ENCODE results near the gene NPPA. TPM values are rescaled to one million over a fixed set of nuclear protein-coding genes. Genes with fewer than 3 reads are reported as not detected.

NPPA gene
- total RNA-seq, 1 experiment from 2014 or later: not detected

- Histone ChIP-seq H3K79me1 (ENCODE audit: insufficient read depth, low read depth, low read length, poor library complexity, severe bottlenecking) (no peaks in the 10 kb centered on the region), H4K8ac (replicated peaks; ENCODE audit: insufficient read length, low read depth, low read length) (no peak overlapping the region), H2AK5ac (ENCODE audit: insufficient read length, low read length) (no peak overlapping the region), H4K5ac (ENCODE audit: insufficient read length, low read depth, low read length) (no peak overlapping the region), H3K4ac (ENCODE audit: low read depth, low read length) (no peak overlapping the region), H3K56ac (ENCODE audit: insufficient read length, low read depth, low read length) (no peak overlapping the region), H2BK15ac (ENCODE audit: low read depth, low read length) (no peak overlapping the region), H3K27ac (ENCODE audit: insufficient read length, low read depth, low read length) (no peak overlapping the region), H2BK120ac (ENCODE audit: low read depth, low read length, poor library complexity, severe bottlenecking) (no peak overlapping the region), H2BK12ac (ENCODE audit: insufficient read length, low read depth, low read length) (no peak overlapping the region), H3K9me3 (ENCODE audit: control insufficient read depth, low read depth, low read length) (no peaks in the 10 kb centered on the region), H3K4me2 (ENCODE audit: insufficient read depth, insufficient read length, low read length) (no peak overlapping the region), H3T11ph (ENCODE audit: low read length) (no peak overlapping the region), H3K4me1 (ENCODE audit: insufficient read depth, low read length) (no peaks in the 10 kb centered on the region), H3K23me2 (ENCODE audit: insufficient read length, low read depth, low read length, poor library complexity, severe bottlenecking) (no peaks in the 10 kb centered on the region), H3K79me2 (ENCODE audit: insufficient read depth, low read length) (no peaks in the 10 kb centered on the region), H3K27me3 (ENCODE audit: insufficient read depth, low read length) (no peaks in the 10 kb centered on the region), H4K20me1 (ENCODE audit: control insufficient read depth, insufficient read depth, insufficient read length) (no peaks in the 10 kb centered on the region), H3K18ac (ENCODE audit: insufficient read length, low read depth, low read length) (no peak overlapping the region), H3K14ac (ENCODE audit: insufficient read depth, low read length) (no peak overlapping the region), H3K23ac (ENCODE audit: insufficient read length, low read depth, low read length) (no peak overlapping the region), H3K9ac (ENCODE audit: extremely low read depth, insufficient read length, low read length) (no peak overlapping the region), H4K91ac (ENCODE audit: insufficient read length, low read depth, low read length) (no peak overlapping the region), H2BK5ac (ENCODE audit: insufficient read length, low read length) (no peak overlapping the region), H2AFZ (ENCODE audit: low read length) (no peak overlapping the region), H2BK20ac (ENCODE audit: low read depth, low read length, poor library complexity, severe bottlenecking) (no peak overlapping the region)
- Mint-ChIP-seq H3K9me3 (no peaks in the 10 kb centered on the region), H3K27me3 (ENCODE audit: low read depth) (no peaks in the 10 kb centered on the region), H3K4me1 (peaks cover 0 to 2% of the 10 kb centered on the region in 2 experiments; a peak in 1 of 4 replicates), H3K4me3 (no peak overlapping the region), H3K27ac (peak overlapping the region in 1 of 3 experiments; percentile 44; a peak in 1 of 7 replicates), H3K36me3 (ENCODE audit: insufficient read depth in 1 of 3, low read depth in 3 of 3) (no peaks in the 10 kb centered on the region)
- TF ChIP-seq, protein P1, sequence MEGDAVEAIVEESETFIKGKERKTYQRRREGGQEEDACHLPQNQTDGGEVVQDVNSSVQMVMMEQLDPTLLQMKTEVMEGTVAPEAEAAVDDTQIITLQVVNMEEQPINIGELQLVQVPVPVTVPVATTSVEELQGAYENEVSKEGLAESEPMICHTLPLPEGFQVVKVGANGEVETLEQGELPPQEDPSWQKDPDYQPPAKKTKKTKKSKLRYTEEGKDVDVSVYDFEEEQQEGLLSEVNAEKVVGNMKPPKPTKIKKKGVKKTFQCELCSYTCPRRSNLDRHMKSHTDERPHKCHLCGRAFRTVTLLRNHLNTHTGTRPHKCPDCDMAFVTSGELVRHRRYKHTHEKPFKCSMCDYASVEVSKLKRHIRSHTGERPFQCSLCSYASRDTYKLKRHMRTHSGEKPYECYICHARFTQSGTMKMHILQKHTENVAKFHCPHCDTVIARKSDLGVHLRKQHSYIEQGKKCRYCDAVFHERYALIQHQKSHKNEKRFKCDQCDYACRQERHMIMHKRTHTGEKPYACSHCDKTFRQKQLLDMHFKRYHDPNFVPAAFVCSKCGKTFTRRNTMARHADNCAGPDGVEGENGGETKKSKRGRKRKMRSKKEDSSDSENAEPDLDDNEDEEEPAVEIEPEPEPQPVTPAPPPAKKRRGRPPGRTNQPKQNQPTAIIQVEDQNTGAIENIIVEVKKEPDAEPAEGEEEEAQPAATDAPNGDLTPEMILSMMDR (conservative IDR thresholded peaks at IDR 0.05): peak; percentile 89
- WGBS (ENCODE audit: extremely low coverage, insufficient read length, low lambda C conversion rate): no CpG with 5 or more reads among the region's 5 CpGs
- DNase-seq: peak; percentile 83
Measured at GRCh38 chr1:11893907-11894251, 46.3 kb upstream of the NPPA start.

Data from H9 (cell line).